ENCODE measurements around the gene NSUN7.

DNA sequence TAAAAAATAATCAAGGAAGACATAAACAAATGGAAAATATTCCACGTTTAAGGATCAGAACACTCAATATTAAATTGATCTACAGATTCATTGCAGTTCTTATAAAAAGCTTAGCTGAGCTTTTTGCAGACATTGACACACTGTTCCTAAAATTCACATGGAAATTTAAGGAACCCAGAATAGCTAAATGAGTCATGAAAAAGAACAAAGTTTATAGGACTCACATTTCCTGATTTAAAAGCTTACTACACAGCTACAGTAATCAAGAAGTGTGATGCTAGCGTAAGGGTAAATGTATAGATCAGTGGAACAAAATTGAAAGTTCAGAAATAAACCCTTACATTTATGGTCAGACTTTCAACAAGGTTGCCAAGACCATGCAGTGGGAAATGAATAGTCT, 33.1 kb downstream of the NSUN7 start:
- TF ChIP-seq BCOR (IDR thresholded peaks at IDR 0.05) (no peak), YY1 (IDR thresholded peaks at IDR 0.05; ENCODE audit: borderline replicate concordance in 1 of 3, control insufficient read depth in 1 of 3, extremely low read depth in 1 of 3, insufficient read depth in 3 of 3, insufficient read length in 1 of 3, insufficient replicate concordance in 2 of 3, low read depth in 1 of 3, low read length in 2 of 3) (no peak), ZNF263 (CRISPR knock-in tag; IDR thresholded peaks at IDR 0.05; ENCODE audit: borderline replicate concordance) (no peak), SP1 (CRISPR knock-in tag; IDR thresholded peaks at IDR 0.05) (no peak), ZNF431 (CRISPR knock-in tag; IDR thresholded peaks at IDR 0.05) (no peak), ZNF124 (CRISPR knock-in tag; IDR thresholded peaks at IDR 0.05) (no peak), ZNF449 (CRISPR knock-in tag; IDR thresholded peaks at IDR 0.05) (no peak), ZNF512 (tag; IDR thresholded peaks at IDR 0.05) (no peak), U2AF1 (optimal IDR thresholded peaks at IDR 0.05; ENCODE audit: low read depth, low read length) (no peak), ZBTB40 (IDR thresholded peaks at IDR 0.05) (no peak), ZBTB40 (CRISPR knock-in tag; IDR thresholded peaks at IDR 0.05) (no peak), CBFB (CRISPR knock-in tag; IDR thresholded peaks at IDR 0.05) (no peak), POLR2A (conservative IDR thresholded peaks at IDR 0.05) (no peak)

Data from K562 (cell line).